ENCODE data around the gene SLC16A10.

DNA sequence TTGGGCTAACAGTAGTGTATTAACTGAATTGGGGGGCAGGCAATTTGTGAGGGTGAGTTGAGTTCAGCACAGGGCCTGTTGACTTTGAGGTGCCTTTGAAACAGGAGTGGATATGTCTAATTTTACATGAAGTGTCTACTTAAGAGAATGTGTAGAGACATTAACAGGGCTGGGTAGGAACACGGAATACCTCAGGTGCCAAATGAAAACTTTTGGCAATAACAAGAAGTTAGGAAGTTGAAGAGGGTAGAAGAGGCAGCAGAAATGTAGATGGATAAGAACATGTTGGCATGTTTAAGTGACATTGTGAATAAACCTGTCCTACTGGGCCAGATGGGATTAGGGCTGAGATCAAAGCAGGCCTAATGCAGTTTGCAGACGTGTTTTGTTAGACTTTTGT lies 117.0 kb downstream of the SLC16A10 start:
- TF ChIP-seq, protein P1, sequence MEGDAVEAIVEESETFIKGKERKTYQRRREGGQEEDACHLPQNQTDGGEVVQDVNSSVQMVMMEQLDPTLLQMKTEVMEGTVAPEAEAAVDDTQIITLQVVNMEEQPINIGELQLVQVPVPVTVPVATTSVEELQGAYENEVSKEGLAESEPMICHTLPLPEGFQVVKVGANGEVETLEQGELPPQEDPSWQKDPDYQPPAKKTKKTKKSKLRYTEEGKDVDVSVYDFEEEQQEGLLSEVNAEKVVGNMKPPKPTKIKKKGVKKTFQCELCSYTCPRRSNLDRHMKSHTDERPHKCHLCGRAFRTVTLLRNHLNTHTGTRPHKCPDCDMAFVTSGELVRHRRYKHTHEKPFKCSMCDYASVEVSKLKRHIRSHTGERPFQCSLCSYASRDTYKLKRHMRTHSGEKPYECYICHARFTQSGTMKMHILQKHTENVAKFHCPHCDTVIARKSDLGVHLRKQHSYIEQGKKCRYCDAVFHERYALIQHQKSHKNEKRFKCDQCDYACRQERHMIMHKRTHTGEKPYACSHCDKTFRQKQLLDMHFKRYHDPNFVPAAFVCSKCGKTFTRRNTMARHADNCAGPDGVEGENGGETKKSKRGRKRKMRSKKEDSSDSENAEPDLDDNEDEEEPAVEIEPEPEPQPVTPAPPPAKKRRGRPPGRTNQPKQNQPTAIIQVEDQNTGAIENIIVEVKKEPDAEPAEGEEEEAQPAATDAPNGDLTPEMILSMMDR (IDR thresholded peaks at IDR 0.05): no peak
- TF ChIP-seq POLR2A (IDR thresholded peaks at IDR 0.05): no peak

Measured in Peyer's patch (tissue), 4 donors.